ENCODE results near the gene SELENOF. TPM values are rescaled to one million over a fixed set of nuclear protein-coding genes. Genes with fewer than 3 reads are reported as not detected.
A peak's percentile ranks its signal among the peaks of the same experiment; 100 is the strongest.

The SELENOF gene
- total and polyA plus RNA-seq, 2 of the 4 experiments (the other 2 are of a cell fraction), result 60.0 to 153 TPM

DNA sequence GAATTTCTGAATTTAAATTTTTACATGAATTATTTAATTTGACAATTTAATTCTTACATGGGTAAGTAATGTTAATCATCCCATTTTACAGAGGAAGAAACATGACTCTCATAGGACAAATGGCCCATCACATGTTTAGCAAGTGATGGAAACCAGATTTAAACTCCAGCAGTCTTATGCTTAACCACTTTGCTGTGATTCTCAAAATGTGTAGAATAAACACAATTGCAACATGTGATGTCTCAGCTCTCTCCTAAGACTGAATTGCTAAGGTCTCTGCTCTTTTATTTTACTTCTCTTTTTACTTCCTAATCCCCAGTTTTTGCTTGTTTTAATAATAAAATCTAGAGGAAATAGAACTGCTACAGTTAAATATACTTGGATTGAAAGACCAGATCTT, 43.3 kb upstream of the SELENOF start:
- Histone ChIP-seq H2BK15ac (ENCODE audit: low read depth, low read length) (no peak overlapping the region), H3K14ac (replicated peaks; ENCODE audit: low read depth, low read length) (no peak overlapping the region), H4K91ac (ENCODE audit: insufficient read depth, low read depth, low read length) (no peak overlapping the region), H2BK120ac (ENCODE audit: low read depth, low read length) (no peak overlapping the region), H3K79me1 (ENCODE audit: low read depth in 1 of 2, low read length in 2 of 2) (peaks cover 4 to 5% of the 10 kb centered on the region in 2 experiments; a peak in 1 of 4 replicates), H3K23ac (ENCODE audit: low read depth, low read length) (no peak overlapping the region), H4K8ac (ENCODE audit: low read depth in 2 of 2, low read length in 2 of 2) (no peak overlapping the region), H3K4ac (ENCODE audit: low read depth, low read length) (no peak overlapping the region), H3K9me1 (ENCODE audit: insufficient read depth, low read length) (no peaks in the 10 kb centered on the region), H3K27me3 (ENCODE audit: control insufficient read depth, insufficient read depth, low read length) (no peaks in the 10 kb centered on the region), H3K36me3 (ENCODE audit: control insufficient read depth, insufficient read depth, low read length) (no peaks in the 10 kb centered on the region), H3K27ac (ENCODE audit: insufficient read depth, low read length) (no peak overlapping the region), H3K4me2 (ENCODE audit: low read depth, low read length) (no peak overlapping the region), H4K5ac (ENCODE audit: low read depth, low read length) (no peak overlapping the region), H2AFZ (replicated peaks; ENCODE audit: low read length, poor library complexity) (no peak overlapping the region), H3K9ac (ENCODE audit: low read depth, low read length) (no peak overlapping the region), H2AK5ac (ENCODE audit: low read depth, low read length) (no peak overlapping the region), H2AK9ac (replicated peaks; ENCODE audit: low read depth, low read length, poor library complexity) (no peak overlapping the region), H2BK5ac (ENCODE audit: low read depth, low read length, poor library complexity, severe bottlenecking) (no peak overlapping the region), H2BK20ac (ENCODE audit: low read depth, low read length) (no peak overlapping the region), H3K56ac (ENCODE audit: extremely low read depth, insufficient read depth, low read length) (no peak overlapping the region), H3K4me1 (ENCODE audit: control insufficient read depth, insufficient read depth, low read length) (no peaks in the 10 kb centered on the region), H4K20me1 (ENCODE audit: insufficient read depth, low read length) (no peaks in the 10 kb centered on the region), H3K4me3 (ENCODE audit: insufficient read depth, low read depth, low read length) (no peak overlapping the region), H3K18ac (ENCODE audit: low read depth, low read length) (no peak overlapping the region), H3K9me3 (ENCODE audit: control insufficient read depth, insufficient read depth, low read length) (no peaks in the 10 kb centered on the region)
- dilution Hi-C loops (cut with HindIII; ENCODE audit: low sequenced_read_pairs, unreplicated experiment), result no loop called here
- ChIA-PET CTCF (interaction anchor here (0.6 to 1.0 kb wide), 2 partner anchors 19 to 96 kb away, joined by 5 to 8 read pairs; no protein-coding TSS in a partner anchor), POLR2A (ENCODE audit: unreplicated experiment) (no interaction called here)
- ATAC-seq (ENCODE audit: low read depth), result peak; percentile 51; the same call in 1 of the 2 replicates
- TF ChIP-seq MAFK (IDR thresholded peaks at IDR 0.05; ENCODE audit: low read depth, low read length) (no peak), POLR2A (IDR thresholded peaks at IDR 0.05; ENCODE audit: low read depth, low read length) (no peak), BHLHE40 (IDR thresholded peaks at IDR 0.05; ENCODE audit: low read depth, low read length) (no peak), RCOR1 (IDR thresholded peaks at IDR 0.05; ENCODE audit: insufficient replicate concordance, low read length) (no peak), CEBPB (IDR thresholded peaks at IDR 0.05; ENCODE audit: low read depth, low read length) (no peak), SMC3 (IDR thresholded peaks at IDR 0.05; ENCODE audit: low read depth, low read length) (no peak), RFX5 (IDR thresholded peaks at IDR 0.05; ENCODE audit: low read depth, low read length) (no peak), CHD1 (IDR thresholded peaks at IDR 0.05; ENCODE audit: low read depth, low read length) (no peak), NFE2L2 (IDR thresholded peaks at IDR 0.05; ENCODE audit: low read depth, low read length) (no peak), MAZ (IDR thresholded peaks at IDR 0.05; ENCODE audit: borderline replicate concordance, low read depth, low read length) (no peak), MXI1 (IDR thresholded peaks at IDR 0.05; ENCODE audit: borderline replicate concordance, low read depth, low read length) (no peak), FOS (IDR thresholded peaks at IDR 0.05; ENCODE audit: low read depth, low read length) (no peak)
- TF ChIP-seq, protein P1, sequence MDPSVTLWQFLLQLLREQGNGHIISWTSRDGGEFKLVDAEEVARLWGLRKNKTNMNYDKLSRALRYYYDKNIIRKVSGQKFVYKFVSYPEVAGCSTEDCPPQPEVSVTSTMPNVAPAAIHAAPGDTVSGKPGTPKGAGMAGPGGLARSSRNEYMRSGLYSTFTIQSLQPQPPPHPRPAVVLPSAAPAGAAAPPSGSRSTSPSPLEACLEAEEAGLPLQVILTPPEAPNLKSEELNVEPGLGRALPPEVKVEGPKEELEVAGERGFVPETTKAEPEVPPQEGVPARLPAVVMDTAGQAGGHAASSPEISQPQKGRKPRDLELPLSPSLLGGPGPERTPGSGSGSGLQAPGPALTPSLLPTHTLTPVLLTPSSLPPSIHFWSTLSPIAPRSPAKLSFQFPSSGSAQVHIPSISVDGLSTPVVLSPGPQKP (IDR thresholded peaks at IDR 0.05; ENCODE audit: borderline replicate concordance, low read depth, low read length), result no peak
- TF ChIP-seq, protein P2, sequence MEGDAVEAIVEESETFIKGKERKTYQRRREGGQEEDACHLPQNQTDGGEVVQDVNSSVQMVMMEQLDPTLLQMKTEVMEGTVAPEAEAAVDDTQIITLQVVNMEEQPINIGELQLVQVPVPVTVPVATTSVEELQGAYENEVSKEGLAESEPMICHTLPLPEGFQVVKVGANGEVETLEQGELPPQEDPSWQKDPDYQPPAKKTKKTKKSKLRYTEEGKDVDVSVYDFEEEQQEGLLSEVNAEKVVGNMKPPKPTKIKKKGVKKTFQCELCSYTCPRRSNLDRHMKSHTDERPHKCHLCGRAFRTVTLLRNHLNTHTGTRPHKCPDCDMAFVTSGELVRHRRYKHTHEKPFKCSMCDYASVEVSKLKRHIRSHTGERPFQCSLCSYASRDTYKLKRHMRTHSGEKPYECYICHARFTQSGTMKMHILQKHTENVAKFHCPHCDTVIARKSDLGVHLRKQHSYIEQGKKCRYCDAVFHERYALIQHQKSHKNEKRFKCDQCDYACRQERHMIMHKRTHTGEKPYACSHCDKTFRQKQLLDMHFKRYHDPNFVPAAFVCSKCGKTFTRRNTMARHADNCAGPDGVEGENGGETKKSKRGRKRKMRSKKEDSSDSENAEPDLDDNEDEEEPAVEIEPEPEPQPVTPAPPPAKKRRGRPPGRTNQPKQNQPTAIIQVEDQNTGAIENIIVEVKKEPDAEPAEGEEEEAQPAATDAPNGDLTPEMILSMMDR (conservative IDR thresholded peaks at IDR 0.05; ENCODE audit: low read depth, low read length), result no peak
- intact Hi-C loops (cut with micrococcal nuclease), result no loop called here
- in situ Hi-C loops (cut with MboI; ENCODE audit: low sequenced_read_pairs), result loop anchor here (10.0 to 25.0 kb wide), 2 partner anchors 122 to 570 kb away; partner anchors contain the start of gene ODF2L
- DNase-seq, result peak; percentile 35
- BruUV-seq (replicated peaks), result no TSS peak

Measured in IMR-90 (cell line).